OCI-M2 (cell line): ENCODE data around the gene ATP8B4.

Source experiments
- DNase-seq: peaks from one replicate; lab custom pipeline; 2025; ENCODE audit not compliant: unreplicated experiment; lab: John Stamatoyannopoulos, UW

The ATP8B4 gene

GRCh38 chr15:49865925-49866757 lies 252.9 kb downstream of the ATP8B4 start:
- DNase-seq: no peak

GRCh38 chr15:49864251-49864650 lies 254.8 kb downstream of the ATP8B4 start:
- DNase-seq: no peak

- DNase-seq: no peak
Measured at GRCh38 chr15:49863431-49864224, 255.4 kb downstream of the ATP8B4 start.

- DNase-seq: no peak
Measured at GRCh38 chr15:49860101-49860500, 258.9 kb downstream of the ATP8B4 start.

GRCh38 chr15:49857496-49858475 lies 261.2 kb downstream of the ATP8B4 start:
- no peak for DNase-seq

GRCh38 chr15:49855917-49856637 lies 263.0 kb downstream of the ATP8B4 start:
- DNase-seq: no peak

- no peak for DNase-seq
Measured at GRCh38 chr15:49852756-49853155, 266.3 kb downstream of the ATP8B4 start.

GRCh38 chr15:49848807-49849206 lies 270.2 kb downstream of the ATP8B4 start:
- no peak for DNase-seq

- no peak for DNase-seq
Measured at GRCh38 chr15:49848282-49848724, 270.7 kb downstream of the ATP8B4 start.

- no peak for DNase-seq
Measured at GRCh38 chr15:49847423-49848281, 271.4 kb downstream of the ATP8B4 start.

GRCh38 chr15:49844390-49844789 lies 274.6 kb downstream of the ATP8B4 start:
- DNase-seq: no peak

GRCh38 chr15:49843725-49844124 lies 275.3 kb downstream of the ATP8B4 start:
- no peak for DNase-seq

- no peak for DNase-seq
Measured at GRCh38 chr15:49842031-49842730, 276.9 kb downstream of the ATP8B4 start.

- no peak for DNase-seq
Measured at GRCh38 chr15:49832511-49832910, 286.5 kb downstream of the ATP8B4 start.

- DNase-seq: no peak
Measured at GRCh38 chr15:49831206-49831965, 287.6 kb downstream of the ATP8B4 start.

GRCh38 chr15:49830391-49830790 lies 288.6 kb downstream of the ATP8B4 start:
- DNase-seq: no peak

- DNase-seq: no peak
Measured at GRCh38 chr15:49827311-49827710, 291.7 kb downstream of the ATP8B4 start.

GRCh38 chr15:49826640-49827234 lies 292.3 kb downstream of the ATP8B4 start:
- DNase-seq: no peak
